WTC11 (cell line): ENCODE data around the gene NFS1. TPM values are rescaled to one million over a fixed set of nuclear protein-coding genes. Genes with fewer than 3 reads are reported as not detected.

Experiments
- ATAC-seq: fragments of 200-7000 bp; cut with Tn5 transposase; 2 replicates; pipeline ENCODE4 v1.10.0; 2021; ENCODE audit warnings: mild to moderate bottlenecking, moderate library complexity
- CTCF ChIA-PET: fragments of 300-600 bp; sonication (Branson Sonifier 250); formaldehyde crosslinking; loops from one replicate; lab custom pipeline; 2021; ENCODE audit warnings: antibody characterized with exemption; lab: Charles Lee
- POLR2A ChIA-PET: fragments of 350-600 bp; sonication (Branson Sonifier 250); formaldehyde crosslinking; loops from one replicate; lab custom pipeline; 2021; ENCODE audit warnings: antibody characterized with exemption; lab: Charles Lee
- DNase-seq: peaks from one replicate; pipeline ENCODE4 v3.0.0; 2021; ENCODE audit warnings: low spot score
- H3K27ac Mint-ChIP-seq: 2 replicates; pipeline ENCODE4 v1.8.0; 2021; ENCODE audit warnings: mixed read lengths
- H3K27me3 Mint-ChIP-seq: 2 replicates; pipeline ENCODE4 v1.8.0; 2021; ENCODE audit warnings: low read depth, mild to moderate bottlenecking, moderate library complexity, mixed read lengths
- H3K36me3 Mint-ChIP-seq: 2 replicates; pipeline ENCODE4 v1.8.0; 2021; ENCODE audit warnings: mixed read lengths
- H3K4me1 Mint-ChIP-seq: 2 replicates; pipeline ENCODE4 v1.8.0; 2022; ENCODE audit warnings: mixed read lengths
- H3K4me3 Mint-ChIP-seq: 2 replicates; pipeline ENCODE4 v1.8.0; 2021; ENCODE audit warnings: mild to moderate bottlenecking, moderate library complexity, mixed read lengths
- H3K9me3 Mint-ChIP-seq: 2 replicates; pipeline ENCODE4 v1.8.0; 2021; ENCODE audit warnings: mixed read lengths
- AFF4 ChIP-seq: sonication (generic); formaldehyde crosslinking; IDR thresholded peaks from 2 replicates; pipeline ENCODE4 v1.8.1; 2023; ENCODE audit warnings: mild to moderate bottlenecking, missing genetic modification reagents, borderline replicate concordance
- ATF2 ChIP-seq: sonication (generic); formaldehyde crosslinking; IDR thresholded peaks from 2 replicates; pipeline ENCODE4 v1.8.1; 2022; ENCODE audit warnings: low read depth, missing genetic modification reagents, borderline replicate concordance
- CBFB ChIP-seq: sonication (generic); formaldehyde crosslinking; IDR thresholded peaks from 2 replicates; pipeline ENCODE4 v1.8.1; 2022; ENCODE audit warnings: mild to moderate bottlenecking, low read depth, missing genetic modification reagents
- E2F1 ChIP-seq: sonication (generic); formaldehyde crosslinking; IDR thresholded peaks from 2 replicates; pipeline ENCODE4 v1.8.0; 2022; ENCODE audit warnings: mild to moderate bottlenecking, missing genetic modification reagents
- E2F5 ChIP-seq: sonication (generic); formaldehyde crosslinking; IDR thresholded peaks from 2 replicates; pipeline ENCODE4 v1.8.1; 2022; ENCODE audit warnings: mild to moderate bottlenecking, moderate library complexity, missing genetic modification reagents
- ELF4 ChIP-seq: sonication (generic); formaldehyde crosslinking; IDR thresholded peaks from 2 replicates; pipeline ENCODE4 v1.8.1; 2022; ENCODE audit warnings: low read depth, mild to moderate bottlenecking, moderate library complexity, missing genetic modification reagents
- ESRRA ChIP-seq: sonication (generic); formaldehyde crosslinking; IDR thresholded peaks from 2 replicates; pipeline ENCODE4 v1.8.1; 2022; ENCODE audit warnings: mild to moderate bottlenecking, missing genetic modification reagents, borderline replicate concordance
- FOXJ3 ChIP-seq: sonication (generic); formaldehyde crosslinking; IDR thresholded peaks from 2 replicates; pipeline ENCODE4 v1.9.0; 2021; ENCODE audit warnings: missing genetic modification reagents, mild to moderate bottlenecking, borderline replicate concordance
- FOXP1 ChIP-seq: sonication (generic); formaldehyde crosslinking; IDR thresholded peaks from 2 replicates; pipeline ENCODE4 v1.8.0; 2022; ENCODE audit warnings: missing genetic modification reagents, mild to moderate bottlenecking, moderate library complexity, borderline replicate concordance
- HMGXB4 ChIP-seq: sonication (generic); formaldehyde crosslinking; IDR thresholded peaks from 2 replicates; pipeline ENCODE4 v1.8.1; 2023; ENCODE audit warnings: mild to moderate bottlenecking, moderate library complexity, missing genetic modification reagents
- OVOL2 ChIP-seq: fragments of 250-450 bp; sonication (Bioruptor Pico); IDR thresholded peaks from 2 replicates; pipeline ENCODE4 v1.9.0; 2021; ENCODE audit warnings: mild to moderate bottlenecking, borderline replicate concordance
- PRRX2 ChIP-seq: fragments of 250-450 bp; sonication (Bioruptor Pico); IDR thresholded peaks from 2 replicates; pipeline ENCODE4 v1.8.0; 2021; ENCODE audit warnings: mild to moderate bottlenecking
- SOX15 ChIP-seq: fragments of 250-450 bp; sonication (Bioruptor Pico); IDR thresholded peaks from 2 replicates; pipeline ENCODE4 v1.9.0; 2021; ENCODE audit warnings: mild to moderate bottlenecking
- ZBTB43 ChIP-seq: sonication (generic); formaldehyde crosslinking; IDR thresholded peaks from 2 replicates; pipeline ENCODE4 v1.8.1; 2023; ENCODE audit warnings: mild to moderate bottlenecking, missing genetic modification reagents
- ZNF425 ChIP-seq: fragments of 250-450 bp; sonication (Bioruptor Pico); conservative IDR thresholded peaks from 2 replicates; pipeline ENCODE4 v1.9.0; 2021; ENCODE audit warnings: mild to moderate bottlenecking
- ZNF532 ChIP-seq: fragments of 250-450 bp; sonication (Bioruptor Pico); IDR thresholded peaks from 2 replicates; pipeline ENCODE4 v1.9.0; 2021; ENCODE audit warnings: mild to moderate bottlenecking, borderline replicate concordance
- total RNA-seq: library from RNA; stranded (reverse); gene quantifications from 3 replicates; pipeline ENCODE4 v1.2.3, GENCODE V29; 2021

NFS1 gene
- total RNA-seq, 1 experiment from 2014 or later: 36.1 TPM

- TF ChIP-seq AFF4 (CRISPR knock-in tag): no peak
- no peak for TF ChIP-seq CBFB
- no peak for TF ChIP-seq ZBTB43
- no peak for TF ChIP-seq ZNF425 (CRISPR knock-in tag)
- TF ChIP-seq ESRRA (CRISPR knock-in tag): no peak
- no peak for TF ChIP-seq SOX15 (CRISPR knock-in tag)
- no peak for TF ChIP-seq FOXP1
- no peak for TF ChIP-seq OVOL2 (CRISPR knock-in tag)
- TF ChIP-seq, all 79 proteins: peak for 0
Observed at GRCh38 chr20:35637276-35637675, 61.9 kb downstream of the NFS1 start (continued).

- Mint-ChIP-seq H3K9me3 (no peaks in the 10 kb centered on the region), H3K4me3 (no peak overlapping the region), H3K36me3 (peaks cover 17% of the 10 kb centered on the region; the same call in 1 of the 2 replicates), H3K4me1 (peaks cover 27% of the 10 kb centered on the region), H3K27me3 (no peaks in the 10 kb centered on the region), H3K27ac (peak overlapping the region; percentile 9; the same call in 1 of the 2 replicates)
- no peak for DNase-seq
- no peak for TF ChIP-seq PRRX2 (CRISPR knock-in tag)
- TF ChIP-seq HMGXB4 (CRISPR knock-in tag): no peak
- TF ChIP-seq E2F1 (CRISPR knock-in tag): no peak
- TF ChIP-seq FOXJ3 (CRISPR knock-in tag): no peak
- TF ChIP-seq E2F5 (CRISPR knock-in tag): no peak
- TF ChIP-seq ZNF532 (CRISPR knock-in tag): no peak
- TF ChIP-seq ELF4: no peak
- no peak for TF ChIP-seq ATF2 (CRISPR knock-in tag)
- ChIA-PET POLR2A (no interaction called here), CTCF (interaction anchor here (1.4 to 3.5 kb wide), 2 partner anchors 15 to 17 kb away, joined by 3 to 13 read pairs; no protein-coding TSS in a partner anchor)
- no peak for ATAC-seq
Observed at GRCh38 chr20:35636095-35636494, 63.1 kb downstream of the NFS1 start.
